H1 (cell line): ENCODE results near the gene ASCL2. TPM values are rescaled to one million over a fixed set of nuclear protein-coding genes. Genes with fewer than 3 reads are reported as not detected.

Experiments
- CTCF ChIA-PET: fragments of 300-600 bp; sonication (Branson Sonifier 250); formaldehyde crosslinking; loops from one replicate; lab custom pipeline; 2021; ENCODE audit not compliant: partially characterized antibody; lab: Charles Lee
- POLR2A ChIA-PET: fragments of 300-600 bp; sonication (Branson Sonifier 250); formaldehyde crosslinking; loops from one replicate; lab custom pipeline; 2021; ENCODE audit warnings: inconsistent platforms; ENCODE audit not compliant: partially characterized antibody; lab: Charles Lee
- DNase-seq, 2 experiments: peaks; one replicate each; pipeline versions ENCODE4 v3.0.0 to v3.0.0-alpha.2; 2010 to 2022; ENCODE audit warnings: low spot score in 2 of 2, low read depth in 1 of 2, mixed read lengths in 1 of 2
- FAIRE-seq: peaks from 2 replicates; lab custom pipeline; 2011; peaks lifted over from hg19 to GRCh38; lab: Jason Lieb, UNC
- H2AFZ ChIP-seq: 2 replicates; pipeline ENCODE4 v1.8.1; 2012; ENCODE audit warnings: low read length, inconsistent platforms
- H2AK5ac ChIP-seq: 2 replicates; pipeline ENCODE4 v1.6.1; 2013; ENCODE audit warnings: low read depth, low read length
- H2BK120ac ChIP-seq: replicated peaks from 2 replicates; pipeline ENCODE3; 2013; ENCODE audit warnings: low read depth, low read length, inconsistent platforms
- H2BK12ac ChIP-seq: 2 replicates; pipeline ENCODE4 v1.6.1; 2013; ENCODE audit warnings: low read depth, low read length
- H2BK15ac ChIP-seq: 2 replicates; pipeline ENCODE4 v1.6.1; 2013; ENCODE audit warnings: low read length
- H2BK20ac ChIP-seq: 2 replicates; pipeline ENCODE4 v1.6.1; 2013; ENCODE audit warnings: low read length
- H2BK5ac ChIP-seq: 2 replicates; pipeline ENCODE4 v1.6.1; 2013; ENCODE audit warnings: low read depth, low read length
- H3K14ac ChIP-seq: 2 replicates; pipeline ENCODE4 v1.6.1; 2013; ENCODE audit warnings: inconsistent platforms; ENCODE audit not compliant: insufficient read length
- H3K18ac ChIP-seq: 2 replicates; pipeline ENCODE4 v1.6.1; 2013; ENCODE audit warnings: low read length; ENCODE audit errors: extremely low read depth
- H3K23ac ChIP-seq: 2 replicates; pipeline ENCODE4 v1.6.1; 2013; ENCODE audit warnings: inconsistent platforms; ENCODE audit not compliant: insufficient read length
- H3K23me2 ChIP-seq: 2 replicates; pipeline ENCODE4 v1.6.1; 2013; ENCODE audit warnings: low read depth, low read length
- H3K27ac ChIP-seq: 2 replicates; pipeline ENCODE4 v1.6.1; 2011; ENCODE audit warnings: low read depth, low read length, inconsistent platforms
- H3K27me3 ChIP-seq, 4 experiments: replicated peaks in 1 of 4; 1 replicate in 1 of 4; 2 replicates in 3 of 4; pipeline versions ENCODE4 v1.6.1 to v1.8.1; 2011 to 2013; ENCODE audit warnings: low read length in 3 of 4, mild to moderate bottlenecking in 3 of 4, inconsistent platforms in 2 of 4, mixed read lengths in 2 of 4, moderate library complexity in 1 of 4; ENCODE audit not compliant: control insufficient read depth in 3 of 4, insufficient read depth in 3 of 4; ENCODE audit errors: extremely low read depth in 1 of 4
- H3K36me3 ChIP-seq, 4 experiments: 2 replicates each; pipeline versions ENCODE4 v1.6.1 to v1.8.1; 2011 to 2013; ENCODE audit warnings: mild to moderate bottlenecking in 4 of 4, low read length in 3 of 4, moderate library complexity in 2 of 4, control low read depth in 1 of 4, inconsistent platforms in 1 of 4; ENCODE audit not compliant: insufficient read depth in 4 of 4, control insufficient read depth in 2 of 4
- H3K4ac ChIP-seq: replicated peaks from 2 replicates; pipeline ENCODE3; 2013; ENCODE audit warnings: low read length, low read depth, mixed read lengths, inconsistent platforms; ENCODE audit not compliant: insufficient read length
- H3K4me1 ChIP-seq, 4 experiments: replicated peaks in 1 of 4; 1 replicate in 1 of 4; 2 replicates in 3 of 4; pipeline versions ENCODE4 v1.6.1 to v1.8.1; 2011 to 2013; ENCODE audit warnings: low read length in 3 of 4, inconsistent platforms in 2 of 4, mixed read lengths in 1 of 4; ENCODE audit not compliant: insufficient read depth in 4 of 4, control insufficient read depth in 3 of 4
- H3K4me2 ChIP-seq, 2 experiments: 2 replicates each; pipeline versions ENCODE4 v1.6.1 to v1.8.1; 2011 to 2013; ENCODE audit warnings: low read depth in 2 of 2, low read length in 2 of 2, control low read depth in 1 of 2, inconsistent platforms in 1 of 2, mild to moderate bottlenecking in 1 of 2; ENCODE audit not compliant: insufficient read depth in 1 of 2
- H3K4me3 ChIP-seq, 4 experiments: fragments of 200-600, 300-600 bp in 1 of 4; sonication (generic), shearing (Covaris generic), sonication (Bioruptor Twin) in 1 of 4; 2 replicates each; pipeline versions ENCODE4 v1.5.1 to v1.8.1; 2011 to 2016; ENCODE audit warnings: low read length in 4 of 4, low read depth in 3 of 4, control low read depth in 2 of 4, inconsistent platforms in 2 of 4, mild to moderate bottlenecking in 2 of 4, mixed read lengths in 1 of 4, moderate library complexity in 1 of 4; ENCODE audit not compliant: insufficient read depth in 2 of 4; ENCODE audit errors: extremely low read depth in 1 of 4
- H3K56ac ChIP-seq: replicated peaks from 2 replicates; pipeline ENCODE3; 2013; ENCODE audit warnings: low read depth, mild to moderate bottlenecking, mixed read lengths, low read length, inconsistent platforms; ENCODE audit not compliant: insufficient read length
- H3K79me1 ChIP-seq: 2 replicates; pipeline ENCODE4 v1.6.1; 2013; ENCODE audit warnings: low read depth, low read length, control low read depth
- H3K79me2 ChIP-seq, 2 experiments: 2 replicates each; pipeline versions ENCODE4 v1.6.1 to v1.8.1; 2012 to 2013; ENCODE audit warnings: low read length in 2 of 2, mild to moderate bottlenecking in 2 of 2, inconsistent platforms in 1 of 2; ENCODE audit not compliant: insufficient read depth in 2 of 2, control insufficient read depth in 1 of 2
- H3K9ac ChIP-seq, 4 experiments: replicated peaks in 1 of 4; 1 replicate in 1 of 4; 2 replicates in 3 of 4; pipeline versions ENCODE4 v1.6.1 to v1.8.1; 2011 to 2013; ENCODE audit warnings: low read depth in 3 of 4, low read length in 3 of 4, control low read depth in 2 of 4, mild to moderate bottlenecking in 2 of 4, moderate library complexity in 2 of 4, inconsistent platforms in 1 of 4; ENCODE audit errors: extremely low read depth in 1 of 4
- H3K9me3 ChIP-seq, 2 experiments: 2 replicates each; pipeline versions ENCODE4 v1.6.1 to v1.8.1; 2012 to 2013; ENCODE audit warnings: mild to moderate bottlenecking in 2 of 2, moderate library complexity in 2 of 2, control low read depth in 1 of 2, inconsistent platforms in 1 of 2, low read depth in 1 of 2, low read length in 1 of 2, mixed read lengths in 1 of 2; ENCODE audit not compliant: insufficient read depth in 2 of 2
- H4K20me1 ChIP-seq, 2 experiments: replicated peaks in 1 of 2; 2 replicates each; pipeline versions ENCODE3 to v1.8.1; 2011 to 2013; ENCODE audit warnings: inconsistent platforms in 2 of 2, low read length in 2 of 2, mild to moderate bottlenecking in 1 of 2; ENCODE audit not compliant: insufficient read depth in 2 of 2, control insufficient read depth in 1 of 2
- H4K5ac ChIP-seq: 2 replicates; pipeline ENCODE4 v1.6.1; 2013; ENCODE audit warnings: low read length, low read depth, mixed read lengths, inconsistent platforms; ENCODE audit not compliant: insufficient read length
- H4K8ac ChIP-seq: 2 replicates; pipeline ENCODE4 v1.8.0; 2013; ENCODE audit warnings: mild to moderate bottlenecking, moderate library complexity, low read length, inconsistent platforms; ENCODE audit not compliant: insufficient read depth; ENCODE audit errors: extremely low read depth
- H4K91ac ChIP-seq: replicated peaks from 2 replicates; pipeline ENCODE3; 2013; ENCODE audit warnings: low read length, mixed read lengths, inconsistent platforms; ENCODE audit not compliant: insufficient read length
- ASH2L ChIP-seq: fragments of 200-600, 300-600 bp; sonication (generic); IDR thresholded peaks from one replicate; pipeline ENCODE4 v1.7.1; 2017; ENCODE audit warnings: low read length
- BCL11A ChIP-seq, 2 experiments: IDR thresholded peaks; one replicate each; pipeline ENCODE4 v1.6.1; 2011; ENCODE audit warnings: low read depth in 2 of 2, low read length in 2 of 2, mild to moderate bottlenecking in 2 of 2
- CHD1 ChIP-seq: IDR thresholded peaks from 2 replicates; pipeline ENCODE4 v1.6.1; 2012; ENCODE audit warnings: low read depth, low read length, improper control_type of control experiment
- E2F6 ChIP-seq: IDR thresholded peaks from 2 replicates; pipeline ENCODE4 v1.6.1; 2012; ENCODE audit warnings: inconsistent platforms
- EZH2 ChIP-seq: fragments of 200-600 bp; sonication (generic); IDR thresholded peaks from 2 replicates; pipeline ENCODE4 v1.7.1; 2012; ENCODE audit warnings: low read depth, mild to moderate bottlenecking, moderate library complexity, low read length, inconsistent platforms; ENCODE audit not compliant: severe bottlenecking
- KDM5A ChIP-seq: fragments of 200-600 bp; IDR thresholded peaks from 2 replicates; pipeline ENCODE4 v1.7.1; 2012; ENCODE audit warnings: mild to moderate bottlenecking, low read length, inconsistent platforms, mixed read lengths
- PHF8 ChIP-seq: fragments of 200-600 bp; sonication (generic); conservative IDR thresholded peaks from 2 replicates; pipeline ENCODE4 v1.7.1; 2012; ENCODE audit warnings: low read depth, mild to moderate bottlenecking, inconsistent platforms, low read length, moderate library complexity
- RAD21 ChIP-seq, 2 experiments: IDR thresholded peaks in 1 of 2; conservative IDR thresholded peaks in 1 of 2; 2 replicates each; pipeline ENCODE4 v1.6.1; 2011; ENCODE audit warnings: low read depth in 2 of 2, low read length in 2 of 2, improper control_type of control experiment in 1 of 2, inconsistent platforms in 1 of 2, mild to moderate bottlenecking in 1 of 2, moderate library complexity in 1 of 2
- RBBP5 ChIP-seq: IDR thresholded peaks from 2 replicates; pipeline ENCODE4 v1.7.1; 2012; ENCODE audit warnings: low read depth, mild to moderate bottlenecking, inconsistent platforms, low read length, moderate library complexity, borderline replicate concordance
- TCF12 ChIP-seq: IDR thresholded peaks from 2 replicates; pipeline ENCODE4 v1.6.1; 2011; ENCODE audit warnings: low read depth, mild to moderate bottlenecking, low read length
- WGBS, 2 experiments: shearing (Covaris generic) in 1 of 2; methylation state at CpG; one replicate each; pipeline versions ENCODE4 v1.1.6 to v1.1.7; 2013 to 2015; ENCODE audit warnings: low lambda C conversion rate in 2 of 2, mixed read lengths in 2 of 2, inconsistent platforms in 1 of 2, low coverage in 1 of 2, missing lambda C conversion rate in 1 of 2; ENCODE audit not compliant: insufficient replicate concordance in 2 of 2, insufficient coverage in 1 of 2, insufficient read length in 1 of 2; ENCODE audit errors: extremely low coverage in 1 of 2, missing lambda C conversion rate in 1 of 2; 5-methylcytosine and 5-hydroxymethylcytosine counted together
- polyA plus RNA-seq, 7 experiments: library from polyadenylated mRNA; depleted of rRNA in 3 of 7; stranded (reverse) in 5 of 7; unstranded in 2 of 7; fragments of >200 nt in 5 of 7; fragments of 200-250 nt in 2 of 7; gene quantifications; 1 replicate in 5 of 7; 2 replicates in 1 of 7; 4 replicates in 1 of 7; pipeline versions ENCODE4 v1.2.1 to v1.2.3, GENCODE V29; 2011 to 2013; ENCODE audit warnings: missing spikeins in 2 of 7, mixed read lengths in 2 of 7
- total RNA-seq: library from RNA; stranded (reverse); fragmentation: NEBNext Ultra II Directional; extraction: Animal tissue kit (Norgen Biotek cat#: 25700); gene quantifications from 2 replicates; pipeline ENCODE4 v1.2.1, GENCODE V29; 2021
- TF ChIP-seq, protein P1 (sequence below): IDR thresholded peaks from 2 replicates; pipeline ENCODE4 v1.6.1; 2012; ENCODE audit warnings: inconsistent platforms

ASCL2 gene
- total and polyA plus RNA-seq, 2 of the 8 experiments (the other 6 are each of a cell fraction or from before 2014, with no cell fraction given) = 0.51 to 0.56 TPM

GRCh38 chr11:2276280-2277007 lies 6.1 kb upstream of the ASCL2 start:
- Histone ChIP-seq H3K23ac (no peak overlapping the region), H3K79me1 (no peaks in the 10 kb centered on the region), H3K27me3 (peaks cover 2 to 31% (median 26%) of the 10 kb centered on the region in 4 experiments), H3K27ac (no peak overlapping the region), H3K9ac (no peak overlapping the region), H3K4me1 (peaks cover 0 to 9% (median 2%) of the 10 kb centered on the region in 4 experiments; a peak in 3 of 7 replicates), H3K4me3 (no peak overlapping the region), H3K79me2 (no peaks in the 10 kb centered on the region), H2BK20ac (0 out of 2 replicates have a peak overlapping the region, but pooled peaks have one; percentile 48), H2BK5ac (no peak overlapping the region), H3K14ac (no peak overlapping the region), H3K4me2 (no peak overlapping the region), H4K91ac (no peak overlapping the region), H2BK12ac (peak overlapping the region; percentile 90), H4K5ac (no peak overlapping the region), H3K18ac (no peak overlapping the region), H2AFZ (no peak overlapping the region), H2AK5ac (peak overlapping the region; percentile 65; the same call in 1 of the 2 replicates), H2BK15ac (no peak overlapping the region), H3K56ac (no peak overlapping the region), H3K36me3 (no peaks in the 10 kb centered on the region), H4K20me1 (no peaks in the 10 kb centered on the region), H4K8ac (no peak overlapping the region), H3K4ac (no peak overlapping the region), H2BK120ac (no peak overlapping the region), H3K23me2 (peaks cover under 1% of the 10 kb centered on the region; the same call in 1 of the 2 replicates), H3K9me3 (no peaks in the 10 kb centered on the region)
- DNase-seq = no peak
- POLR2A ChIA-PET = interaction anchor here (0.9 to 1.0 kb wide), 2 partner anchors 62 to 101 kb away, joined by 3 read pairs; no protein-coding TSS in a partner anchor
- CTCF ChIA-PET = interaction anchor here (0.9 to 6.6 kb wide), 9 partner anchors 11 to 626 kb away, joined by 3 to 26 read pairs (median 4); partner anchors contain the start of genes C11orf21 and TSPAN32
- 92% methylated on average over 14 of the region's 14 CpGs; no CpG with 5 or more reads in 1 of the 2 experiments for WGBS, 2 experiments
- TF ChIP-seq TCF12 = no peak
- TF ChIP-seq BCL11A (IDR thresholded peaks at IDR 0.05; ENCODE audit: low read depth in 2 of 2, low read length in 2 of 2) = no peak
- TF ChIP-seq PHF8 = no peak
- TF ChIP-seq E2F6 = no peak
- TF ChIP-seq, protein P1, sequence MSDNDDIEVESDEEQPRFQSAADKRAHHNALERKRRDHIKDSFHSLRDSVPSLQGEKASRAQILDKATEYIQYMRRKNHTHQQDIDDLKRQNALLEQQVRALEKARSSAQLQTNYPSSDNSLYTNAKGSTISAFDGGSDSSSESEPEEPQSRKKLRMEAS = no peak
- TF ChIP-seq KDM5A = no peak
- TF ChIP-seq CHD1 = no peak
- no peak for TF ChIP-seq RBBP5
- no peak for TF ChIP-seq RAD21 (IDR thresholded peaks at IDR 0.05 in 1 of 2, conservative IDR thresholded peaks at IDR 0.05 in 1 of 2; ENCODE audit: low read depth in 2 of 2, low read length in 2 of 2)
- TF ChIP-seq ASH2L = no peak
- TF ChIP-seq EZH2 = no peak
- no peak for FAIRE-seq
